GM21367 (cell line): ENCODE results near the gene EPHB2.

ENCODE experiments used
- ATAC-seq: cut with Tn5 transposase; IDR thresholded peaks from one replicate; pipeline ENCODE4 v1.9.1; 2021; ENCODE audit not compliant: unreplicated experiment

The EPHB2 gene

GRCh38 chr1:22749919-22750684, 39.5 kb downstream of the EPHB2 start:
- ATAC-seq, result no peak

DNA sequence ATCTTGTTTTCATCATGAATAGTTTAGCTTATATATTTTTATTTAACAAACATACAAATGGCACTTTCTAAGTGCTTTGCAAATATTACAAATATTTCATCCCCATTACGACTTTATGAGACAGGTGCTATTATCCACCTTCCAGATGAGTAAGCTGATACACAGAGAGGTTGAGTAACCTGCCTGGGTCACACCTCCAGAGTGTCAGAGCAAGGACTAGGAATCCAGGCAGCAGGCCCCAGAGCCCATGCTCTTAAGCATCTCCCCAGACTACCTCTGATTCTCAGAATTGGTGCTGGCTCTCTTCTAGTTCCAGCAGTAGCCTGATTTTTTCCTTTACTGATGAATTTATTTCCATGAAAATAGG, 40.0 kb downstream of the EPHB2 start:
- no peak for ATAC-seq

DNA sequence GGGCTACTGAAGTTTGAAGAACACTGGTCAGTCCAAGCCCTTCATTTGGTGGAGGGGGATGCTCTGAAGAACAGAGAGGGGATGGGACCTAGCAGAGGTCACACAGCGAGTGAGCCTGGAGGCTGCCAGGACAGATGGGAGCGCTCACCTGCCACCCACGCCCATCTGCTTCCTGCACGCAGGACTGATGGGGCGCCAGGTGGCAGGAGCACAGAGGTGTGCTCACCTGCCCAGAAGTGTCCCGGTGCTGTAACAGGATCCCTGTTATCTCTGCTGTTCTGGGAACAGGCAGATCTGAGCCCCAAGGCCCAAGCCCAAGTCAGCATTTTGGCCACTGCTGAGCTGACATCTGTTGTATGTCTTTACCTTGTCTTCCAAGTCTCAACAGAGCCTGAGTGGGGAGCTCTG, 40.5 kb downstream of the EPHB2 start:
- ATAC-seq, result no peak

DNA sequence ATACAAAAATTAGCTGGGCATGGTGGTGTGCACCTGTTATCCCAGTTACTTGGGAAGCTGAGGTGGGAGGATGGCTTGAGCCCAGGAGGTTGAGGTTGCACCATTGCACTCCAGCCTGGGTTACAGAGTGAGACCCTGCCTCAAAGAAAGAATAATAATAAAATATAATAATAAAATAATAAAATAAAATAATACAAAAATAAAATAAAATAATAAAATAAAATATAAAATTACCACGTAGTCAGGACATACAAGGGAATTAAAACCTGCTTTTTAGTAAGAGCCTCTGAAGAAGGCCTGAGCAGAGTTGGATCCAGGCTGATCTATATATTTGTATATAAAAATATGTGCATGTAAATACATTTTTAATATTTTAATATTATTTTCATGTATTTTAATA, 41.7 kb downstream of the EPHB2 start:
- ATAC-seq, result no peak

DNA sequence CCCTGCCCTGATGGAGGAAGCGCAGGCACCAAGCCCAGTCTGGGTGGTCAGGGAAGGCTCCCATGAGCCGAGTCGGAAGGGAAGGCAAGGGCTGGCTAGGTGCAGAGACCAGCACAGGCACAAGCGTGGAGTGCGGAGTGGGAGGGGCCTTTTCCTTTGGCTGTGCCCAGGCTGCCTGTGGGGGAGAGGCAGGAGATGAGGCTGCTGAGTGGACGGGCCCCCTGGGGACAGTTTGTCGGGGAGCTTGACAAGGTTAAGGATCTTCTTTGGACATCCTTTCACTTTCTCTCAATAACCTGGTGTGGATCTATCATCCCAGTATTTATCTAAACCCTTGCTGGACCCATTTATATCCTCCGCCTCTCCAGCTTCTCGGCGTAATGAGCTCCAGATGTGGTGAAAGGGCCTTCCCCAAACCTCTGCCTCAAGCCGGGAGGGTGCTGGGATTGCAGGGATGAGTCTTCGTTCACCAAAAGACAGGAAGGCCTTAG, 42.9 kb downstream of the EPHB2 start:
- no peak for ATAC-seq

DNA sequence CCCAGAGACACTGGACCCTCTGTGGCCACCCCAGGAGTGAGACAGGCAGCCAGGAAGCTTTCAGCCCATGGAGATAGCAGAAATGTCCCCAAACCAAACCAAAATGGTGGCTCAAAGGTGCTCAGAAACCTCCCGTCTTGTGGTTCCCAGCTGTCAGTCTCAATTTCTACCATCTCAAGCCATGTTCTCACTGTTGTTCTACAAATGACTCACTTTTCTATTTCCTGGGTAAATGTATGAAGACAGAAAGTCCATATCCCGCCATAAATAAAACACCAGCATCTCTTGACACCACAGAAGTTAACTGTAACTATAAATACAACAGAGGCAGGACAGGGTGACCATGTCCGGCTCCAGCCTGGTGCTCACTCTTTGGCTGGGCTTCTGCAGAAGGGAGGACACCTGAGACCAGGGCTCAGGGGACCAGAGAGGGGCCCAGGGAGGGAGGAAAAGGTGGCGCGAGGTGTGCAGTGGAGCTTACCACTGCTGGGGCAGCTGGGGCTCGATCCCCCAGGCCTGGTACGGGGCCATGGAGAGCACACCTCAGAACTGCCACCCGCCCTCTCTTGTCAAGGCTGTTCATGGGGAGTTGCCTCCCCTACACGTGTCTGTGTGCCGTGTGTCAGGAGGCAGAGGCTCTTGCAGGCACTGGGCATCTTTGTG, 43.6 kb downstream of the EPHB2 start:
- no peak for ATAC-seq

GRCh38 chr1:22754824-22755223, 44.2 kb downstream of the EPHB2 start:
- ATAC-seq, result no peak

DNA sequence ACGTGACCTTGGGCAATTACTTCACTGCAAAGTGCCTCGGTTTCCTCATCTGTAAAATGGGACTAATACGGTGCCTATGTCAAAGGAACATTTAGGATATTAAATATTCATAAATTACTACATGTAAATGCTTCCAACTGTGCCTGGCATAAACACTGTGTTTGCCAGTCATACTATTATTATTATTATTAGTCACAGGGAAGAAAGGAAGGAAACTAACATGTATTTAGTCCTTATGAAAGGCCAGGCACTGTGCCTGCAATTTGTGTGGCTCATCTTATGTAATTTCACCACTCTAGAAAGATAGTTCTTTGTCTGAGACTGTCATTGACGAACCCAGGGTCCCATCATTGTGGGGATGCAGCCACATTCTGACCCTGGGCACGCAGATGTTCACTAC, 45.0 kb downstream of the EPHB2 start:
- ATAC-seq, result no peak

DNA sequence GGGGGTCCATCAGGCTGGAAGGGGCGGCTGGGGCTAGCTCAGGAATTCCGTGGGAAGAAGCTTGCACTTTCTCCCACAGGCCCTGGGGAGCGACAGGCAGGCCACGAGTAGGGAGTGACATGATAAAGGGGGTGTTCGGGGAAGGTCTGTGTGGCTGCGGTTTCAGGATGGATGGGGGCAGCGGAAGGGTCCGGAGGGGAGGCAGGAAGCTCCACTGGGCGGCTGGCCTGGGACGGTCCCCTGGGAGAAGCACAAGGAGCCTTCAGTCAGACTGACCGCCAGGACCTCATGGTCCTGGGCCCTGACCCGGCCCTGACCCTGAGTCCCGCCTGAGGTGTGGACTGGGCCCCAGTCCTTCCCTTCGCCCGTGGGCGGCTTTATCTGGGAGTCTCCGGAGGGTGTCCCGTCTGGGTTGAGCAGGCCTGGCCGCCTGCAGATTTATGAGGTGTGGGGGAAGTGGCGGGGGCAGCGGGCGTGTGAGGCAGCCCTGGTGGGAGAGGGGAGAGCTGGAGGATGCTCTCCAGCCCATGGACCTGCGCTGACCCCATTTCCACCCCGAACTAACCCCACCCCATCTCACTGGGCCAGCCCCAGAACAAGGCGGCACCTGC, 45.6 kb downstream of the EPHB2 start:
- no peak for ATAC-seq

- no peak for ATAC-seq
Measured at GRCh38 chr1:22760455-22760854, 49.8 kb downstream of the EPHB2 start.

DNA sequence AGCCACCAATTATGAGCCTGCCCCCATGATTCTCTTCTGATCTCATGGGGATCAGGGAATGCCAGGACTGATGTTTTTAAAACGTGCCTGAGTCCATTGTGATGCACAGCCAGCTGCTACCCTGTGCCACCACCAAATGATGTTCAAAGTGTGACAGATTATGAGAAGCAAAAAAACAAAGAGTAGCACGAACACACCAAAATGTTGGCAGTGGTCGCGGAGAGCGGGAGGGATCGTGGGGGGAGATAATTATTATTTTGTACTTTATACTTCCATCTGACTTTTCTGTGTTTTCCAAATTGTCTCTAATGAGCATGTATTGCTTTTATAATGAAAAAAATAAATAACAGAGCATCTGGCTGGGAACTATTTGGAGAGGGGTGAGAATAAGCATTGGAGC, 50.5 kb downstream of the EPHB2 start:
- ATAC-seq, result no peak

GRCh38 chr1:22761821-22762220, 51.2 kb downstream of the EPHB2 start:
- ATAC-seq, result no peak

- ATAC-seq, result no peak
Measured at GRCh38 chr1:22763487-22764200, 53.0 kb downstream of the EPHB2 start.

GRCh38 chr1:22767852-22768251, 57.2 kb downstream of the EPHB2 start:
- ATAC-seq, result no peak

- ATAC-seq, result no peak
Measured at GRCh38 chr1:22769932-22770331, 59.3 kb downstream of the EPHB2 start.

- ATAC-seq, result no peak
Measured at GRCh38 chr1:22772014-22772413, 61.4 kb downstream of the EPHB2 start.

GRCh38 chr1:22773981-22774832, 63.6 kb downstream of the EPHB2 start:
- ATAC-seq, result no peak

DNA sequence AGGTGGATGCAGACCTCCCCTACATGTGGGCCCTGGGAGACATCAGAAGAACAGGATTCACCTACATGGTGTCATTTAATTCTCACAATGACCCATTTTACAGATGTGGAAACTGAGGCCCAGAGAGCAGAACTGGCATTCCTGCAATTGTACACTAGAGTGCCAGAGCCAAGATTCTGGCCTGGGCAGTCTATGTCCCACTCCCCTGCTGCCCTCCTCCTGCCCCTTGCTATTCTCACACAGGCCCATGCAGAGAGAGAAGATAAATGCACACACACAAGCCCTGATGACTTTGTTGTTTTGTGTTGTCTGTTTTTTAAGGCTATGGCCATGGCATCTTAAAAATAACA, 64.2 kb downstream of the EPHB2 start:
- ATAC-seq, result no peak

DNA sequence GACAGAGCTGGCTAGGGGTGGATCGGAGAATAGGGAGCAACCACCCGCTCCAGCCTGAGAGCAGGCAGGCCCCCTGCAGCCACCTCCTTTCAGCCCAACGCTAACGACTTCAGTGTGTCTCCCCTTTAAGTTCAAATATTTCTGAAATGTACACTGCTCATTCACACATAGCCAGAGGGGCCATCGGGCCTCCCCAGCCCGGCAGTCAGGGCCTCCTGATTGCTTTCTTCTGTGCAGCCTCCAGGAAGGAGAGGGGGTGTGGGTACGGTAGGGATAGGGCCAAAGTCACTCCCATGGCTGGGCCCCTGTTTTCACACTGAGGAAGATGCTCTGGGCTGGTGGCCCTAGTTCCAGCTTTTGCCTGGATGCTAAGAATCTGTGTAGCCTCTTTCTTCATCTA, 64.8 kb downstream of the EPHB2 start:
- ATAC-seq, result no peak

DNA sequence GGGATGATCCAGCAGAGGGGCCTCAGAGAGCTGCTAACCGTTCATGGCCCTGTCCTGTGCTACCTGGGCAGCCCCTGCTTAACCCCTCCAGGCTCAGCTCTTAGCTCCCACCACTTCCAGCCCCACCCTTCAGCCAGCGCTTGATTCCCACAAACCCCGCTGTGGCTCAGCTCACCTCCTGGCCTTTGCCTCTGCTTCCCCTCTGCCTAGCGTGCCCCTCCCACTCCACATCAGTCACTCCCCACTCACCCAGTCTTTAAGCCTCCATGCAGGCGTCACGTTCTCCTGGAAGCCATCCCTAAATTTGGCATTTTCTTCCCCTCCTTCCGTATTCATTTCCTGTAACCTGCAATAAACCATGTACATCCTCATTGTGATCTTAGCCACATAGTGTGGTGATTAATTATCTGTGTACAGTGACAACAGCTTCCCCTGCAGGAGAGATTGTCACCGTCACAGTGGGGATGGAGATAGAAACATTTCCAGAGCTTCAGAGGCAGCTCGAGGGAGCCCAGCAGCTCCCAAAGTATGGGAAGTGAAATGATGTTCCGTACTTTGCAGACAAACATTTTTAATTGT, 65.5 kb downstream of the EPHB2 start:
- no peak for ATAC-seq
